ENCODE measurements around the gene CA10. TPM values are rescaled to one million over a fixed set of nuclear protein-coding genes. Genes with fewer than 3 reads are reported as not detected.

The CA10 gene
- polyA plus RNA-seq, 1 donor (not counting 4 experiments of a cell fraction or from before 2014, with no cell fraction given), result 2.9 TPM

- H3K4me3 ChIP-seq (ENCODE audit: control insufficient read depth in 2 of 3, extremely low read depth in 1 of 3, insufficient read depth in 2 of 3, low read depth in 1 of 3, low read length in 3 of 3), result no peak overlapping the region
- H3K27me3 ChIP-seq (ENCODE audit: control insufficient read depth, extremely low read depth, insufficient read depth, low read length), result no peaks in the 10 kb centered on the region
- FAIRE-seq, result no peak
- H3K4me1 ChIP-seq (ENCODE audit: control insufficient read depth, extremely low read depth, insufficient read depth, low read length), result no peaks in the 10 kb centered on the region
- H3K9me3 ChIP-seq (ENCODE audit: control insufficient read depth, low read depth, low read length), result no peaks in the 10 kb centered on the region
- TF ChIP-seq CTCF (optimal IDR thresholded peaks at IDR 0.05 in 1 of 3, IDR thresholded peaks at IDR 0.05 in 1 of 3, conservative IDR thresholded peaks at IDR 0.05 in 1 of 3; ENCODE audit: extremely low read depth in 1 of 3, insufficient read depth in 2 of 3, low read length in 3 of 3) (no peak), EZH2 (IDR thresholded peaks at IDR 0.05; ENCODE audit: low read length) (no peak)
- dilution Hi-C loops (cut with MboI; ENCODE audit: extremely low pct_ligation_motif_present, low sequenced_read_pairs), result no loop called here
- H3K9ac ChIP-seq (ENCODE audit: control insufficient read depth, extremely low read depth, insufficient read depth, low read length), result no peak overlapping the region
- no peaks in the 10 kb centered on the region for H4K20me1 ChIP-seq (ENCODE audit: control insufficient read depth, extremely low read depth, insufficient read depth, low read length)
- H3K4me2 ChIP-seq (ENCODE audit: control insufficient read depth, extremely low read depth, insufficient read depth, low read depth, low read length), result no peak overlapping the region
- H3K27ac ChIP-seq (ENCODE audit: control insufficient read depth, insufficient read depth, low read length), result no peak overlapping the region
- DNase-seq (ENCODE audit: low read depth, low spot score), result no peak
- H3K79me2 ChIP-seq (ENCODE audit: control insufficient read depth, insufficient read depth, low read length), result no peaks in the 10 kb centered on the region
- H3K9me1 ChIP-seq (ENCODE audit: control insufficient read depth, extremely low read depth, insufficient read depth, low read length), result no peaks in the 10 kb centered on the region
- H3K36me3 ChIP-seq (ENCODE audit: control insufficient read depth in 2 of 2, extremely low read depth in 1 of 2, insufficient read depth in 2 of 2, low read length in 2 of 2), result no peaks in the 10 kb centered on the region
- H2AFZ ChIP-seq (ENCODE audit: control insufficient read depth, low read length), result no peak overlapping the region
Observed at GRCh38 chr17:51733166-51733565, 425.3 kb downstream of the CA10 start.

GRCh38 chr17:51731941-51732722, 426.4 kb downstream of the CA10 start:
- no peak for FAIRE-seq
- no peak overlapping the region for H2AFZ ChIP-seq (ENCODE audit: control insufficient read depth, low read length)
- H3K27me3 ChIP-seq (ENCODE audit: control insufficient read depth, extremely low read depth, insufficient read depth, low read length), result no peaks in the 10 kb centered on the region
- TF ChIP-seq EZH2 (IDR thresholded peaks at IDR 0.05; ENCODE audit: low read length), result no peak
- H3K9me3 ChIP-seq (ENCODE audit: control insufficient read depth, low read depth, low read length), result no peaks in the 10 kb centered on the region
- DNase-seq (ENCODE audit: low read depth, low spot score), result no peak
- H3K4me1 ChIP-seq (ENCODE audit: control insufficient read depth, extremely low read depth, insufficient read depth, low read length), result no peaks in the 10 kb centered on the region
- H4K20me1 ChIP-seq (ENCODE audit: control insufficient read depth, extremely low read depth, insufficient read depth, low read length), result no peaks in the 10 kb centered on the region
- no peaks in the 10 kb centered on the region for H3K79me2 ChIP-seq (ENCODE audit: control insufficient read depth, insufficient read depth, low read length)
- dilution Hi-C loops (cut with MboI; ENCODE audit: extremely low pct_ligation_motif_present, low sequenced_read_pairs), result no loop called here
- no peak overlapping the region for H3K4me3 ChIP-seq (ENCODE audit: control insufficient read depth in 2 of 3, extremely low read depth in 1 of 3, insufficient read depth in 2 of 3, low read depth in 1 of 3, low read length in 3 of 3)
- no peaks in the 10 kb centered on the region for H3K9me1 ChIP-seq (ENCODE audit: control insufficient read depth, extremely low read depth, insufficient read depth, low read length)
- H3K4me2 ChIP-seq (ENCODE audit: control insufficient read depth, extremely low read depth, insufficient read depth, low read depth, low read length), result no peak overlapping the region
- H3K9ac ChIP-seq (ENCODE audit: control insufficient read depth, extremely low read depth, insufficient read depth, low read length), result no peak overlapping the region
- H3K36me3 ChIP-seq (ENCODE audit: control insufficient read depth in 2 of 2, extremely low read depth in 1 of 2, insufficient read depth in 2 of 2, low read length in 2 of 2), result no peaks in the 10 kb centered on the region
- H3K27ac ChIP-seq (ENCODE audit: control insufficient read depth, insufficient read depth, low read length), result no peak overlapping the region

Measured in keratinocyte (primary cell).